ENCODE results near the gene AVEN. TPM values are rescaled to one million over a fixed set of nuclear protein-coding genes. Genes with fewer than 3 reads are reported as not detected.
A peak's percentile ranks its signal among the peaks of the same experiment; 100 is the strongest.

Gene AVEN
- total RNA-seq, 1 donor from 2014 or later, result 8.9 TPM

DNA sequence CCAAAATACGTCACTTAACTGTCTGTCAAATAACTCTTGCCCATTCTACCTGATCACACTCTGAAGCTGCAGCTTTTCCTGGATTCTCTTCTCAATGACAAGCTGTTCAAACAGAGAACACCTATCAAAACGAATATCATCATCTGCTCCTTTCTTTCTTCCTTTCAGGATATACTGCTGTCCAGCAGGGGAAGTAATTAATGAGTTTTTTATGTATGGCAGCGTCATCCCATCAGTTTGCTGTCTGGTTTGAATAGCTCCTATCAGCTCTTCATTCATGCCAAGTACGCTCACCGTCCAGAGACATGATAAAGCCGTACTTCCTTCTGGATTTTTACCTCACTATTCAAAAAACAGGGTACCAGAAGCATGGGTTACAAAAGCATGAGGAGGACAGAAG is 70.8 kb downstream of the AVEN start, which contains the start of gene CHRM5:
Gene CHRM5 (plus strand): TSS at position 274 of the 400 bp plus-strand sequence. CDS start 94,221 bp downstream, outside the sequence.
- H3K4me3 ChIP-seq, result no peak within 1 kb of the TSS
- no peaks in the 10 kb centered on the region for H3K9me3 ChIP-seq
- no peak within 1 kb of the TSS for H3K27ac ChIP-seq
- H3K4me1 ChIP-seq, result no peaks in the 10 kb centered on the region
- TF ChIP-seq, protein P1, sequence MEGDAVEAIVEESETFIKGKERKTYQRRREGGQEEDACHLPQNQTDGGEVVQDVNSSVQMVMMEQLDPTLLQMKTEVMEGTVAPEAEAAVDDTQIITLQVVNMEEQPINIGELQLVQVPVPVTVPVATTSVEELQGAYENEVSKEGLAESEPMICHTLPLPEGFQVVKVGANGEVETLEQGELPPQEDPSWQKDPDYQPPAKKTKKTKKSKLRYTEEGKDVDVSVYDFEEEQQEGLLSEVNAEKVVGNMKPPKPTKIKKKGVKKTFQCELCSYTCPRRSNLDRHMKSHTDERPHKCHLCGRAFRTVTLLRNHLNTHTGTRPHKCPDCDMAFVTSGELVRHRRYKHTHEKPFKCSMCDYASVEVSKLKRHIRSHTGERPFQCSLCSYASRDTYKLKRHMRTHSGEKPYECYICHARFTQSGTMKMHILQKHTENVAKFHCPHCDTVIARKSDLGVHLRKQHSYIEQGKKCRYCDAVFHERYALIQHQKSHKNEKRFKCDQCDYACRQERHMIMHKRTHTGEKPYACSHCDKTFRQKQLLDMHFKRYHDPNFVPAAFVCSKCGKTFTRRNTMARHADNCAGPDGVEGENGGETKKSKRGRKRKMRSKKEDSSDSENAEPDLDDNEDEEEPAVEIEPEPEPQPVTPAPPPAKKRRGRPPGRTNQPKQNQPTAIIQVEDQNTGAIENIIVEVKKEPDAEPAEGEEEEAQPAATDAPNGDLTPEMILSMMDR (IDR thresholded peaks at IDR 0.05), result no peak
- no peaks in the 10 kb centered on the region for H3K36me3 ChIP-seq
- ATAC-seq (no peak), DNase-seq (no peak)
- no peaks in the 10 kb centered on the region for H3K27me3 ChIP-seq (ENCODE audit: low read depth)
- intact Hi-C loops (cut with DNase I), result no loop called here

DNA sequence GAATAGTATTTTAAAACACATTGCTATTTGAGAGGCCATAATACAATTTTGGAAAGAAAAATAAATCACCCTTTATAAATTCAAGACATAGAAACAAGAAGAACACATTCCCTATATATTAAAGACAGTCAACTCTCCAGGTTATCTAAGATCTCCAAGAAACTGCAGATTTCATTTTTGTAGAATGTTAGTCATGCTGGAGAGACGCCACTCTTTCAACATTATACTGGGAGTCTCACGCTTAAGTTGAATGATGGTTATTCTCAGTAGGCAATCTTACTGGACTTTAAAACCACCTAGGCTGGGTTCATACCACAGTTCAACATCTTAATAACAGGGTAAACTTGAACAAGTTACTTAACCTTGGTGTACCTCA is 74.4 kb downstream of the AVEN start:
- Histone ChIP-seq H3K36me3 (no peaks in the 10 kb centered on the region), H3K27me3 (ENCODE audit: low read depth) (no peaks in the 10 kb centered on the region), H3K4me1 (no peaks in the 10 kb centered on the region), H3K27ac (no peak overlapping the region), H3K9me3 (no peaks in the 10 kb centered on the region), H3K4me3 (no peak overlapping the region)
- ATAC-seq, result no peak
- DNase-seq, result no peak
- TF ChIP-seq, protein P1 (IDR thresholded peaks at IDR 0.05), result no peak
- intact Hi-C loops (cut with DNase I), result no loop called here

DNA sequence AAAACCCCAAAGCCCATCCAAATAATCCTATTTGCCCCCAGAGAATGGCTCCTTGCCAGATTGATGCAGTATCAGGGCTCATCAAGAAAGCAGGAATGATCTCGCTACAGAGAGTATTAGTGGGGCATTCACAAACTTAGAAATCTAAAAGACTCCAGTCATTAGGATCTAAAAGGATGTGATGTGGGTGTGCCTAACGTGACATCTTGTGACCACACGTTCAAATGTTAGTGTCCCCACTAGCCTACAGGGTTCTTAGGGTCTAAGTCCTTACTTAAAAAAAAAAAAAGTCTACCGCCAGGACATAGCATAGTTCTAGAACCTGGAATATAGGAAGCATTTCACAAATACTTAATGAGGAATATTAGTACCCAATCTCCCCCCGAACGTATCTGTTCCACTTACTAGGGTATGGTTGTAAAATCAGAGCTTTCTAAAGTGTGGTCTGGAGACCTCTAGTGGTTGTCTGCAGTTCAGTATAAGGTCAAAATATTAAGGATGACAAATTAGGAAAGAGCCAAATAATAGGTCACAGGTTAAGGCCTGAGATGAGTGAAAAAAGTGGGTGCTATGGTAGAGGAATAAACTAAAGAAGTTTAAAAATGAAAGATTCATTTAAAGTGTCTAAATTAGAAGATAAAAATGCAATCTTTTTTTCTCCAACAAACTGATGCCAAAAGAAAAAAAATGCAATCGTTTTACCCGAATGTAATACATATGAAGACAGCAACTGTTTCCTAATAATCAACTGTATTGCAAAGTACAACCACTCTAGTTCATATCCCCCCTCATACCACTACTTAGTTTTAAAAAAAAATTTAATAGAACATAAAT is 75.0 kb downstream of the AVEN start:
- Histone ChIP-seq H3K9me3 (no peaks in the 10 kb centered on the region), H3K27me3 (ENCODE audit: low read depth) (no peaks in the 10 kb centered on the region), H3K36me3 (no peaks in the 10 kb centered on the region), H3K4me1 (no peaks in the 10 kb centered on the region), H3K27ac (no peak overlapping the region), H3K4me3 (no peak overlapping the region)
- TF ChIP-seq, protein P1 (IDR thresholded peaks at IDR 0.05), result peak; percentile 61
- intact Hi-C loops (cut with DNase I), result no loop called here
- peak; percentile 66 to 69 for ATAC-seq
- no peak for DNase-seq

DNA sequence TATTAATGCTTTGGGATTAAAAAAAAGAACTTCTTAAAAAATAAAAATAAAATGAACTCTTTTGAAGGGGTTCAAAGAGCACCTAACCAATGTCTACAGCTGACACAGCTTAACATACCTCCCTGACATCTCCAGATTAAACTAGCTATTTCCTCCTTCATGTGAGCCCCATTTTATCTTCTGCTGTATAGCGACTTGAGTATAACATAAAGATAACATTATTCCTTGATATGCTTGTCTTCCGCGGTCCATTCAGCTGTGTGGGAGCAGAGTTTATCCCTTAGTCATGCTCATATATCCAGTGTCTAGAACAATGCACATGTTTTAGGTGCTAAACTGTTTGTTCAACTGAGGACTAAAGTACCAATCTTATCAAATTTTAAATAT is 78.5 kb downstream of the AVEN start:
- DNase-seq (no peak), ATAC-seq (no peak)
- TF ChIP-seq, protein P1 (IDR thresholded peaks at IDR 0.05), result no peak
- Histone ChIP-seq H3K27ac (no peak overlapping the region), H3K27me3 (ENCODE audit: low read depth) (no peaks in the 10 kb centered on the region), H3K4me3 (no peak overlapping the region), H3K4me1 (no peaks in the 10 kb centered on the region), H3K36me3 (no peaks in the 10 kb centered on the region), H3K9me3 (no peaks in the 10 kb centered on the region)
- intact Hi-C loops (cut with DNase I), result no loop called here

DNA sequence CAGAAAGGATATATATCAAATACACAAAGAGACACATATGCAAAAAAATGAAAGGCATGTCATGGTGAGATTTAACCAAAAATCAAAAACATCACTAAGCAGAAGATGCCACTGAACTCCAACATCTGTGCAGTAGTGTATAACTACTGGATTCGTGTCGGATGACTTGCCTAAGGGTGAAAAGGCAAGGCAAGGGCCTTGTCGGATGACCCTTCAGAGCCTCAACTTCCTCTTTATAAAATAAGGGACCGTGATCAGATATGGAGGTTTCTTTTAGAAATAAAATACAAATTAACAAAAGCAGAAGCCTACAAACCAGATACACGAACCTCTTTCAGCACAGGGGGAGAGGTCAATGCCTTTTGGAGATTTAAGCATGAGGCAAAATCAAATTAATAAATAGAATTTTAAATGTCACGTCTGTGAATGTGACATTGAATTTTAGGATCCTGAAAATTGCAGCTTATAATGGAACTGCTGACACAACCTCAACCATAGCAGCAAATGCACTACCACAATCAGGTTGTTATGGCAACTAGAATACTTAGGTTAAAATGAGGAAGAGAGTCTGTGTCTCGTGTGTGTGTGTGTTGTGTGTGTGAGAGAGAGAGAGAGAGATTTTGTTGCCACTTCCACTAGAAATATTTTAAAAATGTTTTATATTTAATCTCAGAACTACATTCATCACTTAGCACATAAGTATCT is 79.0 kb downstream of the AVEN start:
- no peaks in the 10 kb centered on the region for H3K36me3 ChIP-seq
- no peak overlapping the region for H3K27ac ChIP-seq
- ATAC-seq, result peak in 1 of 2 donors; percentile 52
- no peaks in the 10 kb centered on the region for H3K4me1 ChIP-seq
- intact Hi-C loops (cut with DNase I), result no loop called here
- TF ChIP-seq, protein P1 (IDR thresholded peaks at IDR 0.05), result no peak
- H3K9me3 ChIP-seq, result no peaks in the 10 kb centered on the region
- no peaks in the 10 kb centered on the region for H3K27me3 ChIP-seq (ENCODE audit: low read depth)
- DNase-seq, result no peak
- no peak overlapping the region for H3K4me3 ChIP-seq

All from lower lobe of right lung (tissue), 2 donors.